DMS79 treated with DMSO at 0.1 percent for 48 hours (cell line): ENCODE measurements around the gene SORCS2.
A peak's percentile ranks its signal among the peaks of the same experiment; 100 is the strongest.

ENCODE experiments used
- DNase-seq: peaks from one replicate; lab custom pipeline; 2025; lab: John Stamatoyannopoulos, UW

The SORCS2 gene

GRCh38 chr4:7192252-7193029, at the start of gene SORCS2:
TSS of gene SORCS2 (plus strand) at chr4:7192538.
- DNase-seq, result peak; percentile 12

GRCh38 chr4:7144374-7145290, 47.7 kb upstream of the SORCS2 start:
- no peak for DNase-seq

GRCh38 chr4:7145291-7145934, 46.9 kb upstream of the SORCS2 start:
- DNase-seq, result no peak

- no peak for DNase-seq
Measured at GRCh38 chr4:7146059-7146785, 46.1 kb upstream of the SORCS2 start.

GRCh38 chr4:7146786-7147115, 45.6 kb upstream of the SORCS2 start:
- DNase-seq, result no peak

- DNase-seq, result no peak
Measured at GRCh38 chr4:7147261-7147660, 45.1 kb upstream of the SORCS2 start.

- no peak for DNase-seq
Measured at GRCh38 chr4:7147661-7148310, 44.6 kb upstream of the SORCS2 start.

- DNase-seq, result no peak
Measured at GRCh38 chr4:7148337-7148736, 44.0 kb upstream of the SORCS2 start.

GRCh38 chr4:7150036-7150635, 42.2 kb upstream of the SORCS2 start:
- no peak for DNase-seq

GRCh38 chr4:7151668-7152227, 40.6 kb upstream of the SORCS2 start:
- DNase-seq, result no peak

- no peak for DNase-seq
Measured at GRCh38 chr4:7153711-7154110, 38.6 kb upstream of the SORCS2 start.

- DNase-seq, result no peak
Measured at GRCh38 chr4:7154351-7154981, 37.9 kb upstream of the SORCS2 start.

- DNase-seq, result no peak
Measured at GRCh38 chr4:7155590-7156071, 36.7 kb upstream of the SORCS2 start.

- DNase-seq, result no peak
Measured at GRCh38 chr4:7156328-7156727, 36.0 kb upstream of the SORCS2 start.

GRCh38 chr4:7156761-7157488, 35.4 kb upstream of the SORCS2 start:
- no peak for DNase-seq

- no peak for DNase-seq
Measured at GRCh38 chr4:7157666-7158065, 34.7 kb upstream of the SORCS2 start.

GRCh38 chr4:7158081-7158750, 34.1 kb upstream of the SORCS2 start:
- no peak for DNase-seq

GRCh38 chr4:7158991-7159390, 33.3 kb upstream of the SORCS2 start:
- no peak for DNase-seq

- no peak for DNase-seq
Measured at GRCh38 chr4:7159923-7160322, 32.4 kb upstream of the SORCS2 start.
